Activated CD4-positive, alpha-beta T cell treated with anti-CD3 and anti-CD28 coated beads, Interleukin-2, amount 10 ng/mL, durations not matched to agents 24 days and 14 days (primary cell): Measurements from ENCODE around the gene RCAN3. TPM values are rescaled to one million over a fixed set of nuclear protein-coding genes. Genes with fewer than 3 reads are reported as not detected.
"Not testable (repeated sequence)": the region's sequence is repeated elsewhere in the genome, so short reads cannot be mapped to it uniquely, and the experiment has no call there.

Experiments used
- DNase-seq: peaks from one replicate; pipeline ENCODE4 v3.0.0; 2022
- H3K27ac Mint-ChIP-seq: one replicate; pipeline ENCODE4 v1.8.0; 2022; ENCODE audit warnings: mild to moderate bottlenecking, mixed read lengths
- H3K27me3 Mint-ChIP-seq: one replicate; pipeline ENCODE4 v1.8.0; 2022; ENCODE audit warnings: mixed read lengths
- H3K36me3 Mint-ChIP-seq: one replicate; pipeline ENCODE4 v1.8.0; 2022; ENCODE audit warnings: low read depth, mild to moderate bottlenecking, mixed read lengths
- H3K4me1 Mint-ChIP-seq: one replicate; pipeline ENCODE4 v1.8.0; 2021; ENCODE audit warnings: mixed read lengths
- H3K4me3 Mint-ChIP-seq: one replicate; pipeline ENCODE4 v1.8.0; 2022; ENCODE audit warnings: mild to moderate bottlenecking, moderate library complexity, mixed read lengths
- H3K9me3 Mint-ChIP-seq: one replicate; pipeline ENCODE4 v1.8.0; 2021; ENCODE audit warnings: mixed read lengths
- intact Hi-C: fragments of 100-400 bp; cut with micrococcal nuclease; formaldehyde crosslinking; loops from one replicate; pipeline ENCODE4 v1.15.1; 2023
- total RNA-seq: library from RNA; stranded (reverse); gene quantifications from 2 replicates; pipeline ENCODE4 v1.2.3, GENCODE V29; 2022

Gene RCAN3
- total RNA-seq, 1 donor from 2014 or later: 31.6 TPM

GRCh38 chr1:24535778-24536177, 33.1 kb downstream of the RCAN3 start:
- peaks cover 52% of the 10 kb centered on the region for H3K36me3 Mint-ChIP-seq
- peak overlapping the region; percentile 97 for H3K27ac Mint-ChIP-seq
- no peaks in the 10 kb centered on the region for H3K9me3 Mint-ChIP-seq
- no peak for DNase-seq
- intact Hi-C loops: loop anchor here (1.0 kb wide), 1 partner anchor 33 kb away; the partner anchor contains the start of gene RCAN3
- H3K27me3 Mint-ChIP-seq: no peaks in the 10 kb centered on the region
- peaks cover 50% of the 10 kb centered on the region for H3K4me1 Mint-ChIP-seq
- peak overlapping the region; percentile 90 for H3K4me3 Mint-ChIP-seq

GRCh38 chr1:24536391-24536840, 33.8 kb downstream of the RCAN3 start:
- Mint-ChIP-seq H3K27me3 (no peaks in the 10 kb centered on the region), H3K9me3 (no peaks in the 10 kb centered on the region), H3K27ac (peak overlapping the region; percentile 97), H3K4me3 (peak overlapping the region; percentile 90), H3K36me3 (peaks cover 50% of the 10 kb centered on the region), H3K4me1 (peaks cover 56% of the 10 kb centered on the region)
- intact Hi-C loops: loop anchor here (1.0 kb wide), 1 partner anchor 34 kb away; the partner anchor contains the start of gene RCAN3
- DNase-seq: peak; percentile 87

GRCh38 chr1:24540051-24540905, 37.6 kb downstream of the RCAN3 start:
- Mint-ChIP-seq H3K4me1 (peaks cover 52% of the 10 kb centered on the region), H3K36me3 (peaks cover 23% of the 10 kb centered on the region), H3K27ac (peak overlapping the region; percentile 70), H3K4me3 (peak overlapping the region; percentile 34), H3K9me3 (no peaks in the 10 kb centered on the region), H3K27me3 (no peaks in the 10 kb centered on the region)
- intact Hi-C loops: loop anchor here (2.0 to 5.0 kb wide), 5 partner anchors 47 to 348 kb away; partner anchors contain the start of gene SRRM1
- no peak for DNase-seq

GRCh38 chr1:24540906-24541710, 38.5 kb downstream of the RCAN3 start:
- no peaks in the 10 kb centered on the region for H3K27me3 Mint-ChIP-seq
- peaks cover 19% of the 10 kb centered on the region for H3K36me3 Mint-ChIP-seq
- DNase-seq: no peak
- peak overlapping the region; percentile 34 for H3K4me3 Mint-ChIP-seq
- no peaks in the 10 kb centered on the region for H3K9me3 Mint-ChIP-seq
- H3K27ac Mint-ChIP-seq: peak overlapping the region; percentile 70
- peaks cover 50% of the 10 kb centered on the region for H3K4me1 Mint-ChIP-seq
- intact Hi-C loops: loop anchor here (2.0 to 5.0 kb wide), 5 partner anchors 46 to 349 kb away; partner anchors contain the start of gene SRRM1

GRCh38 chr1:24541711-24542346, 39.2 kb downstream of the RCAN3 start:
- intact Hi-C loops: loop anchor here (2.0 to 5.0 kb wide), 5 partner anchors 45 to 350 kb away; partner anchors contain the start of gene SRRM1
- H3K9me3 Mint-ChIP-seq: no peaks in the 10 kb centered on the region
- peaks cover 11% of the 10 kb centered on the region for H3K36me3 Mint-ChIP-seq
- H3K4me3 Mint-ChIP-seq: peak overlapping the region; percentile 34
- peak; percentile 76 for DNase-seq
- H3K27me3 Mint-ChIP-seq: no peaks in the 10 kb centered on the region
- peaks cover 43% of the 10 kb centered on the region for H3K4me1 Mint-ChIP-seq
- peak overlapping the region; percentile 28 for H3K27ac Mint-ChIP-seq

- peaks cover 35% of the 10 kb centered on the region for H3K4me1 Mint-ChIP-seq
- intact Hi-C loops: loop anchor here (5.0 kb wide), 1 partner anchor 352 kb away; no protein-coding TSS in a partner anchor
- peaks cover 16% of the 10 kb centered on the region for H3K27me3 Mint-ChIP-seq
- no peak overlapping the region for H3K4me3 Mint-ChIP-seq
- no peak overlapping the region for H3K27ac Mint-ChIP-seq
- H3K9me3 Mint-ChIP-seq: no peaks in the 10 kb centered on the region
- no peak for DNase-seq
- peaks cover 3% of the 10 kb centered on the region for H3K36me3 Mint-ChIP-seq
These were observed 41.6 kb downstream of the RCAN3 start for GRCh38 chr1:24544239-24544638.

- H3K27me3 Mint-ChIP-seq: peaks cover 23% of the 10 kb centered on the region
- peaks cover 24% of the 10 kb centered on the region for H3K4me1 Mint-ChIP-seq
- no peak overlapping the region for H3K27ac Mint-ChIP-seq
- DNase-seq: no peak
- no peak overlapping the region for H3K4me3 Mint-ChIP-seq
- no peaks in the 10 kb centered on the region for H3K9me3 Mint-ChIP-seq
- no peaks in the 10 kb centered on the region for H3K36me3 Mint-ChIP-seq
- intact Hi-C loops: no loop called here
These were observed 43.0 kb downstream of the RCAN3 start for GRCh38 chr1:24545662-24546061.

GRCh38 chr1:24547195-24547594, 44.6 kb downstream of the RCAN3 start:
- Mint-ChIP-seq H3K27me3 (peaks cover 30% of the 10 kb centered on the region), H3K9me3 (no peaks in the 10 kb centered on the region), H3K36me3 (no peaks in the 10 kb centered on the region), H3K4me1 (peaks cover 9% of the 10 kb centered on the region), H3K4me3 (no peak overlapping the region), H3K27ac (no peak overlapping the region)
- intact Hi-C loops: no loop called here
- no peak for DNase-seq

- Mint-ChIP-seq H3K4me3 (no peak overlapping the region), H3K9me3 (no peaks in the 10 kb centered on the region), H3K36me3 (no peaks in the 10 kb centered on the region), H3K27me3 (peaks cover 32% of the 10 kb centered on the region), H3K27ac (no peak overlapping the region), H3K4me1 (peaks cover 9% of the 10 kb centered on the region)
- no peak for DNase-seq
- intact Hi-C loops: no loop called here
These were observed 45.4 kb downstream of the RCAN3 start for GRCh38 chr1:24548070-24548469.

- H3K9me3 Mint-ChIP-seq, DNase-seq, H3K27ac Mint-ChIP-seq, H3K36me3 Mint-ChIP-seq, H3K4me1 Mint-ChIP-seq, H3K4me3 Mint-ChIP-seq, intact Hi-C loops: not testable (repeated sequence)
- H3K27me3 Mint-ChIP-seq: peaks cover 40% of the 10 kb centered on the region
These were observed 46.6 kb downstream of the RCAN3 start for GRCh38 chr1:24549210-24549609.

- H3K4me1 Mint-ChIP-seq: peaks cover 2% of the 10 kb centered on the region
- no peak for DNase-seq
- no peak overlapping the region for H3K27ac Mint-ChIP-seq
- peaks cover 57% of the 10 kb centered on the region for H3K27me3 Mint-ChIP-seq
- H3K9me3 Mint-ChIP-seq: no peaks in the 10 kb centered on the region
- intact Hi-C loops: no loop called here
- no peak overlapping the region for H3K4me3 Mint-ChIP-seq
- no peaks in the 10 kb centered on the region for H3K36me3 Mint-ChIP-seq
These were observed 48.8 kb downstream of the RCAN3 start for GRCh38 chr1:24551290-24551959.

GRCh38 chr1:24551960-24552571, 49.4 kb downstream of the RCAN3 start:
- Mint-ChIP-seq H3K4me1 (peaks cover 2% of the 10 kb centered on the region), H3K36me3 (no peaks in the 10 kb centered on the region), H3K27me3 (peaks cover 64% of the 10 kb centered on the region), H3K9me3 (no peaks in the 10 kb centered on the region), H3K27ac (no peak overlapping the region), H3K4me3 (no peak overlapping the region)
- no peak for DNase-seq
- intact Hi-C loops: no loop called here

- no peaks in the 10 kb centered on the region for H3K9me3 Mint-ChIP-seq
- H3K27me3 Mint-ChIP-seq: peaks cover 59% of the 10 kb centered on the region
- no peak for DNase-seq
- H3K4me1 Mint-ChIP-seq: peaks cover 5% of the 10 kb centered on the region
- no peaks in the 10 kb centered on the region for H3K36me3 Mint-ChIP-seq
- intact Hi-C loops: no loop called here
- H3K4me3 Mint-ChIP-seq: no peak overlapping the region
- H3K27ac Mint-ChIP-seq: no peak overlapping the region
These were observed 51.3 kb downstream of the RCAN3 start for GRCh38 chr1:24553931-24554330.
